ENCODE data around the gene PLD1. TPM values are rescaled to one million over a fixed set of nuclear protein-coding genes. Genes with fewer than 3 reads are reported as not detected.

PLD1 gene
- total and polyA plus RNA-seq, 4 donors: 3.1 to 31.1 (median 12.2) TPM

GRCh38 chr3:171607452-171607851 is 202.8 kb downstream of the PLD1 start:
- Histone ChIP-seq H3K4me1 (ENCODE audit: control insufficient read depth in 5 of 5, insufficient read depth in 5 of 5, low read length in 5 of 5) (no peaks in the 10 kb centered on the region), H3K9ac (ENCODE audit: insufficient read depth in 1 of 2, low read length in 2 of 2) (no peak overlapping the region), H3K36me3 (ENCODE audit: control insufficient read depth in 4 of 4, insufficient read depth in 4 of 4, low read length in 4 of 4) (peaks cover 0 to 10% (median 3%) of the 10 kb centered on the region in 4 donors), H3K27ac (ENCODE audit: low read depth in 1 of 2, low read length in 1 of 2) (no peak overlapping the region), H3K9me3 (ENCODE audit: control insufficient read depth in 4 of 4, insufficient read depth in 3 of 4, low read length in 3 of 4) (no peaks in the 10 kb centered on the region), H3K4me3 (no peak overlapping the region), H3K27me3 (ENCODE audit: control insufficient read depth in 3 of 3, insufficient read depth in 3 of 3, low read length in 2 of 3) (no peaks in the 10 kb centered on the region)
- 80 to 86% methylated on average over 1 of the region's 1 CpG for WGBS, 2 donors
- DNase-seq (no peak), ATAC-seq (ENCODE audit: insufficient read depth, low FRiP score) (no peak)
- no peak for TF ChIP-seq CTCF (IDR thresholded peaks at IDR 0.05; ENCODE audit: control extremely low read depth, extremely low read depth)

- 65 to 75% methylated on average over 6 of the region's 6 CpGs for WGBS, 2 donors
- no peak for TF ChIP-seq CTCF (IDR thresholded peaks at IDR 0.05; ENCODE audit: control extremely low read depth, extremely low read depth)
- H3K36me3 ChIP-seq (ENCODE audit: control insufficient read depth in 4 of 4, insufficient read depth in 4 of 4, low read length in 4 of 4): peaks cover 0 to 17% (median 2%) of the 10 kb centered on the region in 4 donors
- H3K27ac ChIP-seq (ENCODE audit: low read depth in 1 of 2, low read length in 1 of 2): no peak overlapping the region
- H3K4me3 ChIP-seq: no peak overlapping the region
- DNase-seq: peak in 1 of 3 donors; percentile 12
- no peaks in the 10 kb centered on the region for H3K27me3 ChIP-seq (ENCODE audit: control insufficient read depth in 3 of 3, insufficient read depth in 3 of 3, low read length in 2 of 3)
- H3K4me1 ChIP-seq (ENCODE audit: control insufficient read depth in 5 of 5, insufficient read depth in 5 of 5, low read length in 5 of 5): no peaks in the 10 kb centered on the region
- no peak for ATAC-seq (ENCODE audit: insufficient read depth, low FRiP score)
- no peak overlapping the region for H3K9ac ChIP-seq (ENCODE audit: insufficient read depth in 1 of 2, low read length in 2 of 2)
- no peaks in the 10 kb centered on the region for H3K9me3 ChIP-seq (ENCODE audit: control insufficient read depth in 4 of 4, insufficient read depth in 3 of 4, low read length in 3 of 4)
These were observed 204.0 kb downstream of the PLD1 start for GRCh38 chr3:171606151-171606751.

DNA sequence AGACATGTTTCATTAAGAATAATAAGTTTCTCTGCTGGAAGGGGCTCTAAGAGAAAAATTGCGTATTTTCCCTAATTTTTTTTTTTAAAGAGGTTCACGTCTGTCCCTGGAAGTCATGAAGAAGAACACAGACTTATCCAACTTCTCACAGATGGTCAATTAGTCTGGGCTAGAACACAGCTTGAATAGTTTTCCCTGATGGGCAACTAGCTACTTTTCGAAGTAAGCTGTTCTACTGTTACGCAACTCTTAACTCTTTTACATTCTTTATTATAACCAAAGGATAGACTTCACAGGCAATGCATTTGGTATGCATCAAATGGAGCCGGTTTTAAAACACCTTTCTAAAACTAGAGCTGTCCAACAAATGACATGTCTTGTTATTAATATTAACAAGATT is 205.9 kb downstream of the PLD1 start:
- WGBS, 2 donors: 90 to 94% methylated on average over 5 of the region's 5 CpGs
- H3K9ac ChIP-seq (ENCODE audit: insufficient read depth in 1 of 2, low read length in 2 of 2): no peak overlapping the region
- no peaks in the 10 kb centered on the region for H3K9me3 ChIP-seq (ENCODE audit: control insufficient read depth in 4 of 4, insufficient read depth in 3 of 4, low read length in 3 of 4)
- H3K27ac ChIP-seq (ENCODE audit: low read depth in 1 of 2, low read length in 1 of 2): no peak overlapping the region
- H3K27me3 ChIP-seq (ENCODE audit: control insufficient read depth in 3 of 3, insufficient read depth in 3 of 3, low read length in 2 of 3): no peaks in the 10 kb centered on the region
- no peak for TF ChIP-seq CTCF (IDR thresholded peaks at IDR 0.05; ENCODE audit: control extremely low read depth, extremely low read depth)
- ATAC-seq (ENCODE audit: insufficient read depth, low FRiP score): no peak
- no peaks in the 10 kb centered on the region for H3K4me1 ChIP-seq (ENCODE audit: control insufficient read depth in 5 of 5, insufficient read depth in 5 of 5, low read length in 5 of 5)
- no peak overlapping the region for H3K4me3 ChIP-seq
- H3K36me3 ChIP-seq (ENCODE audit: control insufficient read depth in 4 of 4, insufficient read depth in 4 of 4, low read length in 4 of 4): peaks cover 0 to 17% (median 2%) of the 10 kb centered on the region in 4 donors
- no peak for DNase-seq

GRCh38 chr3:171602072-171602471 is 208.2 kb downstream of the PLD1 start:
- H3K27me3 ChIP-seq (ENCODE audit: control insufficient read depth in 3 of 3, insufficient read depth in 3 of 3, low read length in 2 of 3): no peaks in the 10 kb centered on the region
- ATAC-seq (ENCODE audit: insufficient read depth, low FRiP score): no peak
- H3K27ac ChIP-seq (ENCODE audit: low read depth in 1 of 2, low read length in 1 of 2): no peak overlapping the region

More at GRCh38 chr3:171602072-171602471, 208.2 kb downstream of the PLD1 start:
- H3K4me3 ChIP-seq: no peak overlapping the region
- TF ChIP-seq CTCF (IDR thresholded peaks at IDR 0.05; ENCODE audit: control extremely low read depth, extremely low read depth): no peak
- WGBS, 2 donors: 96 to 98% methylated on average over 4 of the region's 4 CpGs
- no peak for DNase-seq
- H3K36me3 ChIP-seq (ENCODE audit: control insufficient read depth in 4 of 4, insufficient read depth in 4 of 4, low read length in 4 of 4): peaks cover 0 to 17% (median 2%) of the 10 kb centered on the region in 4 donors
- H3K4me1 ChIP-seq (ENCODE audit: control insufficient read depth in 5 of 5, insufficient read depth in 5 of 5, low read length in 5 of 5): no peaks in the 10 kb centered on the region
- no peak overlapping the region for H3K9ac ChIP-seq (ENCODE audit: insufficient read depth in 1 of 2, low read length in 2 of 2)
- H3K9me3 ChIP-seq (ENCODE audit: control insufficient read depth in 4 of 4, insufficient read depth in 3 of 4, low read length in 3 of 4): no peaks in the 10 kb centered on the region
